Superior temporal gyrus (tissue), 1 donor: Measurements from ENCODE around the gene HPF1.
"Not testable (repeated sequence)": the region's sequence is repeated elsewhere in the genome, so short reads cannot be mapped to it uniquely, and the experiment has no call there.

ENCODE experiments used
- DNase-seq: peaks from one replicate; pipeline ENCODE4 v3.0.0-alpha.2; 2016; ENCODE audit errors: extremely low spot score

HPF1 gene

GRCh38 chr4:169757575-169758184 lies at the start of gene HPF1:
Gene HPF1, minus strand, starts transcription at chr4:169757944. Its CDS starts 67 bp downstream, at chr4:169757877.
- DNase-seq: peak; percentile 92

GRCh38 chr4:169806770-169807169 lies 49.0 kb upstream of the HPF1 start:
- not testable (repeated sequence) for DNase-seq

GRCh38 chr4:169803413-169803812 lies 45.7 kb upstream of the HPF1 start:
- no peak for DNase-seq

- no peak for DNase-seq
Measured at GRCh38 chr4:169802873-169803272, 45.1 kb upstream of the HPF1 start.

DNA sequence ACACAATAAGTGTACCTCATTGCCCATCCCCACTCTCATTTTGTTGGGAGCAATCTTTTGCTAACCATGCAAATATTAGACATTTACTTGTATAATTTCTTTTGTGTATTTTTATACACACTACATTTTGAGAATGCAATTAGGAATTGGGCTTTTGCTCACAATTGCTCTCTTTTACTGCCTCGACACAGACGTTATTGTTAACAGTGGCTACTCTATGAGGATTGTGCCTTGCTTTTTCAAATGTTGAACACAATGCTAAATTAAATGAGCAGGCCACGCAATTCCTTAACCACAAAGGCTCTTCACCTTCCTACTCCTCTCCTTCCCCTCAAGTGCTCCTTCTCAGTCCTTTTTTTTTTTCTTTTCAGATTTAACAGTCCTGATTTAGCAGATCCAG lies 42.8 kb upstream of the HPF1 start:
- peak; percentile 86 for DNase-seq

GRCh38 chr4:169799260-169799659 lies 41.5 kb upstream of the HPF1 start:
- no peak for DNase-seq

DNA sequence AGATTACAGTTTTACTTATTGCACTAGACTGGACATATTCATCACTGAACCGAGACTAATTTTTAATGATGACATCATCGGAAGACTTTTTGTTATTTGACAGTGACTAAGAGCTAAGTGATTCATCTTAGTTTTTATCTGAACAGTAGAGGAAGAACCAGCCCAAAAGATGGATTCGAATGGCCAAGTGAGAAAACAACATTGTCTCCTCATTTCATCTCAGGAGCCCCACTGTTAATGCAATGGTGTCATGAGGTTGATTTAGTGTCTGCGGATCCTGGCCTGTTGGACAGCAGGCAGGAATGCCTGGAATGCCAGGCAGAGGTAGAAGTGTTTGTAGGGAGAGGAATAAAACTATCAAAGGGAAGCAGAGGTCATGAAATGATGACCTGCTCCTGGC lies 37.8 kb upstream of the HPF1 start:
- DNase-seq: no peak

DNA sequence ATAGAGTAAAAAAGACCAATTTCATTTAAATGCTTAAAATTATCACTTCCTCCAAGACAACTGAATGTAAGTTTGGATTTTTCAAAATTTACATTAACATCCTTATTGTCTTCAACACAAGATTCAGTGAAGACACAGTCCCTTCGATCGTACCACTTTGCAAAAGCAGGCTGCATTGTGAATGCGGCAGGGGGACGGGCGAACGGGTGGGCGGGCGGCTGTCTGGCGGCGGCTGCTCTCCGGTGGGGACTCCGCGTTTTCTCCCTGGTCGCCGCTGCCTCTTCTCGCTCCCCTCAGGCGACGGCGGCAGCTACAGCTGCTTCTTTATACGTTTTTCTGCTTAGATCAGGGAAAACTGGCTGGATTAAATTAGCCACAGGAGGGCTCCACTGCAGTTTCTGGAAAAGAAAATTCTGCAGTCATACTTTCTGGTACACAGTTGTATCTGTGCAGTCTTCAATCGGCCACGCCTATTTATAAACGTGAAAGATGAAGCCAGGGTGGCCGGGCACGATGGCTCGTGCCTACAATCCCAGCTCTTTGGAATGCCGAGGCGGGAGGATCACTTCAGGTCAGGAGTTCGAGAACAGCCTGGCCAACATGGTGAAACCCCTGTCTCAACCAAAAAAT lies 33.9 kb upstream of the HPF1 start:
- peak; percentile 93 for DNase-seq

GRCh38 chr4:169791062-169791461 lies 33.3 kb upstream of the HPF1 start:
- peak; percentile 40 for DNase-seq

DNA sequence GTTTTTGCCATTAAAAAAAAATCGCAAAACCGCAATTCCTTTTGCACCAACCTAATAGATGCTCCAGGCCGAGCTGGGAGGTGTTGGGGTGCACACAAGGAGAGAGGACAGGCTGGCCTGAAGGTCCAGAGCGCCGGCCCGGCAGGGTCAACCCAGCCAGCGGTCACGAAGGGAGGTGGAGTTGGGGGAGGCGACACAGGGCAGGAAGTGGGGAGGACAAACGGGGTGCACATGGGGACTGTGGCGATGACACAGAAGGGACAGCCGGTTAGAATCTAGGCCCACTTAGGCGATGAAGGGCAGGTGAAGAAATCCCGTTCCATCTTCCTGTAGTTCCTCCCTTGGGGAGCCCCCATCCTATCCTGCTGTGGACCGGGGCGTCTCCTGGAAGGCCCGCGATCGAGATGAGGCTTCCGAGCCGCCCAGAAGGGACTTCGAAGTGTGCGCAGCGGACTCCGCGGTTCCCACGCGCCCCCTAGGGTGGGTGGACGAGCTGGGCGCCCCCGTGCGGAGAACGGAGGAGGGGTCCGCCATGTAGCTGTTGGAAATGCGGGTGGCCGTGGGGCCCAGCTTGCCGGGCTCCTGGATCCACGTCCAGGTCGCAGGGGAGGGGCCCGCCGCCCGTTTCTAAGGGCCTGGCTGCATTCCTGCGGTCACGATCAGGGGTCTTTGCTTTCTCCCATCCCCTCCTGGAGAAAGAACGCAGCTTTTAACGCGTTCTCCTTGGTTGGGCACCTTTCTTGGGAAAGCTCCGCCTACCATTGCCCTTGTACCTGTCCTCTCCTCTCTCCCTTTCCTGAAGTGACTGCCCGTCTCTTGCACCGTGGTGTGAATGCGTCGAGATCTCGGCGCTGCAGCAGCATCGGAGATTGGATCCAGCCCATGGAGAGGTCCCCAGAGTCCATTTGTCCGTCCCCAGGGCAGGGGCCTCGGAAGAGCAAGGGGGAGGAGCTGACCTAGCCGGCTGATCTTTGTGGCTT lies 17.0 kb upstream of the HPF1 start:
- no peak for DNase-seq

GRCh38 chr4:169773889-169774288 lies 16.1 kb upstream of the HPF1 start:
- peak; percentile 55 for DNase-seq

DNA sequence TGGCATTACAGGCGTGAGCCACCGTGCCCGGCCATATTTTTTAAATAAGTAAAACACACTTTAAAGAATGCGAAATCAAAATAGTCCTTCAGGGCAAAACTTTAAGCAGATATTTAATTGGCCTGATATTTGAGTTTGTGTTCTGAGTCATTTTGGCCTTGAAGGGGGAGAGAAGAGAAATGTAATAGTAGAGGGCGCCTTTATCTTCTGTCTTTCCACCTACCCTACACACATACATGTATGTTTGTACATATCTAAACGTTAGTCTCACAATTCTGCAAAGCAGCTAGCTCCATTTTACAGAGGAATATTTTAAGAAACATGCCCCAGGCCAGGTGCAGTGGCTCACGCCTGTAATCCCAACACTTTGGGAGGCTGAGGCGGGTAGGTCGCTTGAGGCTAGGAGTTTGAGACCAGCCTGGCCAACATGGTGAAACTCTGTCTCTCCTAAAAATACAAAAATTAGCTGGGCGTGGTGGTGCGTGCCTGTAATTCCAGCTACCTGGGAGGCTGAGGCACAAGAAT lies 13.9 kb upstream of the HPF1 start:
- DNase-seq: not testable (repeated sequence)

- peak; percentile 16 for DNase-seq
Measured at GRCh38 chr4:169770416-169770815, 12.7 kb upstream of the HPF1 start.

- DNase-seq: no peak
Measured at GRCh38 chr4:169768385-169768784, 10.6 kb upstream of the HPF1 start.

GRCh38 chr4:169766741-169767140 lies 9.0 kb upstream of the HPF1 start:
- no peak for DNase-seq

DNA sequence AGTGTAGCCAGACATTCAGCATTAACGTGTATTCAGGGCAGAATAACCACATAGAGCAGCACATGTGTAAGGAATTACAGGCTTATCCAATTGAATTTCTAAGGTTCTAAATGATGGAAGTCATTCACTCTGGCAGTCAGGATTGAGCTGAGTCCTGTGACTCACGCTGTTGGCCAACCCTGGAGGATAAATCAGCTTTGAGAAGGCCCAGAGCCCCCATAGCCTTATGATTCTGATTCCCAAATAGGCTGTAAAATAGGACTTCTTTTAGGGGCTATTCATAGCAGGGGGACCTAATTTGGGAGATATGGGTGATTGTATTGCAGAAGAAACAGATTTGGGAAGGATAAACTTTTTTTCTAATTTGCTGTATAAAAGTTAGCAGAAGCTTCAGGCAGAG lies 8.1 kb upstream of the HPF1 start:
- no peak for DNase-seq

DNA sequence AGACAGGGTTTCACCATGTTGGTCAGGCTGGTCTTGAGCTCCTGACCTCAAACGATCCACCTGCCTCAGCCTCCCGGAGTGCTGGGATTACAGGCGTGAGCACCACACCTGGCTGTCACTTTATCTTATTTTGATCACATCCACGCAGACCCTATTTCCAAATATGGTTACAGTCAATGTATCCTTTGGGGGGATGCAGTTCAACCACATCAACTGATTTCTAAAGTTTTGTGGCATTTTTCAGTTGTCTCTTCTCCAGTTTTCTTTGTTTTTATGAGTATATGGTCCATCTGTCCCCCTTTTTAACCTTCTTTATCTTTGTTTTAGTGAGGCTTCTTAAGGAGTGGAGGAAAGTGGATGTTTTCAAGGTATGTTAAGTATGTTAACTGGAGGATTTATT lies 4.1 kb upstream of the HPF1 start:
- DNase-seq: no peak

DNA sequence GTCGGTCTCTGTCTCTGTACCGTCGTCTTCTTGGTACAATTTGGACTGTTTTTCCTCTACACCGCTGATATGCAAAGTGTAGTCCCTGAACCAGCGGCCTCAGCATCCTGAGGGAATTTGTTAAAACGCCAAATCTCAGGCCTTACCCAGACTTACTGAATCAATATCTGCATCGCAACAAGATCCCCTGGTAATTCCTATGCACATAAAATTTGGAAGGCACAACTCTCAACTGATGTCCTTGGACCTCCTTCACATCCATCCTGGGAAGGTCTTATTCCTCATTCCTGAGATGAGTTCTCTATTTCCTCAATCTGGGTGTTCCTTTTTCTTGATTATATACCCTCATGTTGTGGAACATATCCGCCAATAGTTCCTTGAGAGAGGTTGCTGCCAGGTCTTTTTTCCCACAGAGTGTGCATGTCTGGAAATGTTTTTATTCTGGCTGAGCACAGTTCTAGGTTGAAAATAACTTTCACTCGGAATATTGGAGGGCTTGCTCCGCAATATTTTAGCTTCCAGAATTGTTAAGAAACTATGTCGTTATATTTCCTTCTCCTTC lies 738 bp upstream of the HPF1 start:
- DNase-seq: peak; percentile 47

DNA sequence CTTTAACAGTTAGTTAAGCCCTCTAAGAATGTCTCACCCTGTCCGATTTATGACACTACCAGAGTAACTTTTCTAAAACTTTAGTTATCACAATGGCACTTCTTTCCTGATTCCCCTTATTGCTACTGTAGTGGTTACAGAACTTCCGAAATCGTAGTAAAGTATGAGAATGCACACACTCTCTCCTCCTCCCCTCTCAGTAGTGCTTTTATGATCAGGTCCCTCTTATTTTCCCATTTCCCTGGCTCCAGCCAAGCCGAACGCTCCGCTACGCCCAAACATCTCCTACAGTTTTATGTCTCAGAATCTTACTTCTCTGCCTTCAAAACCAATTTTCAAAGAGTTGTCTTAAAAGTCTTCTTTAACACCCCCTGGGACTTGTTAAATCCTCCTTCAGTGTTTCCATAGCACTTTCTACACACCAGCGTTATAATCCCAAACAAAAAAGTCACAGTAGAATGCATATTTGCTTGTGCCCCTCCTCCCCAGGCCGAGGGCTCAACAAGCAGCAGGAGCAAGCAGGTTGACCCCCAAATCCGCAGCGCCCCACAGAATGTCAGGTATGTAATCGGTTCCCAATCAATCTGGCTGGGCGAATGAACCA lies 671 bp downstream of the HPF1 start:
- DNase-seq: no peak

GRCh38 chr4:169745291-169745690 lies 12.5 kb downstream of the HPF1 start:
- DNase-seq: no peak

DNA sequence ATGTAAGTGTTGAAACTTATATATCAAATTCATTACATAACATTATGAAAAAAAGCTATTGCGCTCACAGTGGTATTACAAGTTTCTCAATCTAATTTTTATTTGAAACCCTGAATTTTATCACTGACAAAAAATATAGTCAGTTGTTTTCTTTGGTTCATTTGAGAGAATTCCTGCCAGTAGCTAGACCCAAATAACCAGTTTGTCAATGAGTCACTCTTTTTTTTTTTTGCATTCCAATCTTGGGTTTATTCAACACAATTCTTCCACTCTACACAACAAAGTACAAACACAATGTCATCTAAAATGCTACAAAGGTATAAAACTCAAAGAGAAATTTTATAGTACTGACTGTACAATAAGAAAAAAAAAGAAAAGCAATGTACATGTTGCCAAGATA lies 13.1 kb downstream of the HPF1 start:
- DNase-seq: no peak

GRCh38 chr4:169741569-169741968 lies 16.2 kb downstream of the HPF1 start:
- DNase-seq: no peak
